Prostate gland (tissue), 2 donors: ENCODE data around the gene RMND5A.

Experiments
- CTCF ChIP-seq, 4 experiments: fragments of 200-600 bp in 2 of 4; fragments of 450-650 bp in 2 of 4; sonication (generic) in 2 of 4; IDR thresholded peaks; 1 replicate in 3 of 4; 2 replicates in 1 of 4; pipeline ENCODE4 v1.5.1; 2016 to 2019; ENCODE audit warnings: antibody characterized with exemption in 4 of 4, mild to moderate bottlenecking in 2 of 4, moderate library complexity in 2 of 4
- POLR2A ChIP-seq: fragments of 450-650 bp; IDR thresholded peaks from one replicate; pipeline ENCODE4 v1.6.1; 2016; ENCODE audit warnings: antibody characterized with exemption, mild to moderate bottlenecking
- POLR2AphosphoS5 ChIP-seq: sonication (generic); formaldehyde crosslinking; IDR thresholded peaks from one replicate; pipeline ENCODE4 v1.6.1; 2017; ENCODE audit warnings: antibody characterized with exemption

GRCh38 chr2:86789687-86790133 is 69.6 kb downstream of the RMND5A start:
- TF ChIP-seq CTCF (IDR thresholded peaks at IDR 0.05) (no peak), POLR2A (no peak), POLR2AphosphoS5 (no peak)
